ENCODE results near the gene CNTNAP4. TPM values are rescaled to one million over a fixed set of nuclear protein-coding genes. Genes with fewer than 3 reads are reported as not detected.
A peak's percentile ranks its signal among the peaks of the same experiment; 100 is the strongest.

CNTNAP4 gene
- total and polyA plus RNA-seq, 12 donors: 0.17 to 2.6 (median 0.56) TPM; not detected in 5

DNA sequence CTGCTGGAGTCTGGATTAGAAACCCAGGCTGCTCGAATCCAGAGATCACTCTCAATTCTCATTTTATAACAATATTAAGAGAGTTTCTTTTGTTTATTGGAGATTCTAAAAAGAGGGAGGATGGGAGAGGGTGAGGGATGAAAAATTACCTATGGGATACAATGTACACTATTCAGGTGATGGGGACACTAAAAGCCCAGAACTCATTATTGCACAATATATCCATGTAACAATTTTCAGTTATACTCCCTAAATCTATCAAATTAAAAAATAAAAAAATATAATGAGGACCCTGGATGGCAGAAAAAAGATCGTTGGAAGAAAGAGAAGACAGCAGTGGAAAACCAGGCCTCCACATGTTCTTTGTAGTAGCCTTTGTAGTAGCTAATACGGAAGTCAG lies 100.8 kb downstream of the CNTNAP4 start:
- intact Hi-C loops (cut with DNase I): no loop called here

DNA sequence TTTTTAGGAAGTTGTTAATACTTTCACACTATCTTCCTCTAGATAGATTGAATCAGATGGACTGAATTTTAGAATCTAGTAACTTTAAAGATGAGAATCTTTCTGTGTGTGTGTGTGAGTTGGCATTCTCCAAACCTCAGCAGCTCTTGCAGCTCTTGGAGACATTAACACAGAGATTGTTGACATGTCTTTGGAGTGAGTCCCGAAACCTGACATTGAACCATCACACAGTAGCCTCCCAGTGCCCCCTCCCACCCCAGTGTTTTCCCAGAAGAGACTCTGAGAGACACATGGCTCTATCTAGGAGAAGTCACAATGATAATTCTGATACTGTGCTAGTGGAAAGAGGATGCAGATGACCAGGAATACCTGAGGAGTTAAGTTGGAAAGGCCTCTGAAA lies 103.9 kb downstream of the CNTNAP4 start:
- no peak for DNase-seq
- Histone ChIP-seq H3K9me3 (replicated peaks in 1 of 3) (no peaks in the 10 kb centered on the region), H3K27me3 (no peaks in the 10 kb centered on the region), H3K36me3 (replicated peaks in 1 of 2) (no peaks in the 10 kb centered on the region), H3K4me3 (no peak overlapping the region), H3K4me1 (replicated peaks in 1 of 2) (no peaks in the 10 kb centered on the region), H3K27ac (no peak overlapping the region)
- intact Hi-C loops (cut with DNase I): no loop called here
- TF ChIP-seq POLR2A (IDR thresholded peaks at IDR 0.05): no peak
- TF ChIP-seq, protein P1, sequence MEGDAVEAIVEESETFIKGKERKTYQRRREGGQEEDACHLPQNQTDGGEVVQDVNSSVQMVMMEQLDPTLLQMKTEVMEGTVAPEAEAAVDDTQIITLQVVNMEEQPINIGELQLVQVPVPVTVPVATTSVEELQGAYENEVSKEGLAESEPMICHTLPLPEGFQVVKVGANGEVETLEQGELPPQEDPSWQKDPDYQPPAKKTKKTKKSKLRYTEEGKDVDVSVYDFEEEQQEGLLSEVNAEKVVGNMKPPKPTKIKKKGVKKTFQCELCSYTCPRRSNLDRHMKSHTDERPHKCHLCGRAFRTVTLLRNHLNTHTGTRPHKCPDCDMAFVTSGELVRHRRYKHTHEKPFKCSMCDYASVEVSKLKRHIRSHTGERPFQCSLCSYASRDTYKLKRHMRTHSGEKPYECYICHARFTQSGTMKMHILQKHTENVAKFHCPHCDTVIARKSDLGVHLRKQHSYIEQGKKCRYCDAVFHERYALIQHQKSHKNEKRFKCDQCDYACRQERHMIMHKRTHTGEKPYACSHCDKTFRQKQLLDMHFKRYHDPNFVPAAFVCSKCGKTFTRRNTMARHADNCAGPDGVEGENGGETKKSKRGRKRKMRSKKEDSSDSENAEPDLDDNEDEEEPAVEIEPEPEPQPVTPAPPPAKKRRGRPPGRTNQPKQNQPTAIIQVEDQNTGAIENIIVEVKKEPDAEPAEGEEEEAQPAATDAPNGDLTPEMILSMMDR (IDR thresholded peaks at IDR 0.05): no peak
- WGBS, 4 donors: 20 to 67% (median 53%) methylated on average over 1 of the region's 1 CpG

More for the DNA sequence above, 100.8 kb downstream of the CNTNAP4 start:
- TF ChIP-seq, protein P1 (IDR thresholded peaks at IDR 0.05): no peak
- no peak for TF ChIP-seq POLR2A (IDR thresholded peaks at IDR 0.05)
- Histone ChIP-seq H3K9me3 (replicated peaks in 1 of 3) (no peaks in the 10 kb centered on the region), H3K36me3 (replicated peaks in 1 of 2) (no peaks in the 10 kb centered on the region), H3K4me3 (no peak overlapping the region), H3K4me1 (replicated peaks in 1 of 2) (no peaks in the 10 kb centered on the region), H3K27ac (no peak overlapping the region), H3K27me3 (no peaks in the 10 kb centered on the region)
- no peak for DNase-seq
- WGBS, 4 donors: 78 to 84% (median 81%) methylated on average over 3 of the region's 3 CpGs

DNA sequence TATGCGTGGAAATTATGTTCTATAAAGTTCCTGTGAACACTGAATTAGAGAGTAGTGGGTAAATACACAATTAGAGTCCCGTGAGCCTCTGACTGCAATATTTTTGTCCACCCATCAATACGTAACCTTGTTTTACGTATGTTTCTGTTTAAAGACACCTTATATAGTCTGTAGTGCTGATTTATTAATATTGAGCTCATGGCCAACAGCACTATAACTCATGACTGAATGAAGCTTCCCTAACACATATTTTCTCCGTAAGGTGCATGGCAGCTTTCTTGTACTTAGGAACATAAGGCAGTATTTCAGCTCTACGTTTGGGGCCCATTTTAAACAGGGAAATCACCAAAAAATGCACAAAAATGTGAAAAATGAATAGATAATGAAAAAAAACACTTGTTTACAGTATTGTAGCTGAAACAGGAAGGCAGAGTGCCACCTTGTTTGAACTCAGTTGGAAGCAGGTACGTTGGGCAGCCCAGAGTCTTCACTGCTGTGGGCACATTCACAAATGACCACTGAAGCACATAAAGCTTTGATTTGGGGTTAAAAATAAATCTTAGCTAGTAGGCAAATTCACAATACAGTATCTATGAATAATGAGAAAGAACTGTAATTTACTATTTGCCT lies 108.5 kb downstream of the CNTNAP4 start:
- TF ChIP-seq, protein P1 (IDR thresholded peaks at IDR 0.05): no peak
- no peak for TF ChIP-seq POLR2A (IDR thresholded peaks at IDR 0.05)
- no peaks in the 10 kb centered on the region for H3K4me1 ChIP-seq (replicated peaks in 1 of 2)
- no peak overlapping the region for H3K27ac ChIP-seq
- no peaks in the 10 kb centered on the region for H3K9me3 ChIP-seq (replicated peaks in 1 of 3)
- H3K36me3 ChIP-seq (replicated peaks in 1 of 2): no peaks in the 10 kb centered on the region
- H3K27me3 ChIP-seq: no peaks in the 10 kb centered on the region
- H3K4me3 ChIP-seq: no peak overlapping the region
- DNase-seq: no peak
- intact Hi-C loops (cut with DNase I): no loop called here
- WGBS, 4 donors: 70 to 79% (median 75%) methylated on average over 7 of the region's 7 CpGs

DNA sequence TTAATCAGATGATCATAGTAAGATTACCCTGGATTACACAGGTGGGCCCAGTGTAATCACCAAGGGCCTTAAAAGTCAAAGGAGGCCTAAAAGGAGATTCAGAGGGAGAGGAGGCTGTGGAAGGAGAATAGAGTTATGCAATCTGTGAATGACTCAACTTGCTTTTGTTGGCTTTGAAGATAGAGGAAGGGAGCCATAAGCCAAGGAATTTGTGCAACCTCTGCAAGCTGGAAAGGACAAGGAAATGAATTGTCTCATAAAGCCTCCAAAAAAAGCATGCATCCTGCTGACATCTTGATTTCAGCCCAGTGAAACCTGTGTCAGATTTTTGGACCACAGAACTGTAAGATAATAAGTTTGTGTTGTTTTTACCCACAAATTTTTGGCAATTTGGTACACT lies 109.6 kb downstream of the CNTNAP4 start:
- no peak overlapping the region for H3K4me3 ChIP-seq
- no peak for TF ChIP-seq POLR2A (IDR thresholded peaks at IDR 0.05)
- TF ChIP-seq, protein P1 (IDR thresholded peaks at IDR 0.05): no peak
- no peak overlapping the region for H3K27ac ChIP-seq
- H3K9me3 ChIP-seq (replicated peaks in 1 of 3): no peaks in the 10 kb centered on the region
- peak in 1 of 7 donors; percentile 17 for DNase-seq
- intact Hi-C loops (cut with DNase I): no loop called here
- H3K4me1 ChIP-seq (replicated peaks in 1 of 2): no peaks in the 10 kb centered on the region
- H3K36me3 ChIP-seq (replicated peaks in 1 of 2): no peaks in the 10 kb centered on the region
- H3K27me3 ChIP-seq: no peaks in the 10 kb centered on the region

Measured in adrenal gland (tissue), 12 donors.